B cell (primary cell): ENCODE data around the gene KCNAB3. TPM values are rescaled to one million over a fixed set of nuclear protein-coding genes. Genes with fewer than 3 reads are reported as not detected.

Source experiments
- ATAC-seq: fragments of 200-7000 bp; cut with Tn5 transposase; one replicate; pipeline ENCODE4 v1.10.0; 2021; ENCODE audit warnings: low read depth, mild to moderate bottlenecking, moderate number of reproducible peaks, moderate library complexity
- CTCF ChIA-PET: fragments of 350-600 bp; sonication (Branson Sonifier 250); formaldehyde crosslinking; loops from one replicate; lab custom pipeline; 2021; ENCODE audit warnings: antibody characterized with exemption, inconsistent platforms; lab: Charles Lee
- POLR2A ChIA-PET: fragments of 350-600 bp; sonication (Branson Sonifier 250); formaldehyde crosslinking; loops from one replicate; lab custom pipeline; 2021; ENCODE audit warnings: antibody characterized with exemption; lab: Charles Lee
- DNase-seq: peaks from one replicate; pipeline ENCODE4 v3.0.0; 2013
- H2AFZ ChIP-seq: 2 replicates; pipeline ENCODE4 v1.6.1; 2012; ENCODE audit warnings: mild to moderate bottlenecking, low read depth, low read length; ENCODE audit not compliant: insufficient read depth, poor library complexity, severe bottlenecking
- H3K27ac ChIP-seq, 2 donors: 1 replicate in 1 of 2; 2 replicates in 1 of 2; pipeline ENCODE4 v1.5.1; 2012 to 2013; ENCODE audit warnings: low read length in 2 of 2, mild to moderate bottlenecking in 2 of 2, moderate library complexity in 1 of 2
- H3K27me3 ChIP-seq, 4 experiments: fragments of 200-600 bp in 1 of 4; sonication (generic) in 1 of 4; replicated peaks in 1 of 4; 1 replicate in 2 of 4; 2 replicates in 2 of 4; pipeline versions ENCODE4 v1.6.1 to v1.7.0; 2013 to 2016; ENCODE audit warnings: low read length in 3 of 4, mild to moderate bottlenecking in 2 of 4, mixed read lengths in 1 of 4, moderate library complexity in 1 of 4; ENCODE audit not compliant: insufficient read depth in 4 of 4, control insufficient read depth in 3 of 4; ENCODE audit errors: control extremely low read depth in 1 of 4
- H3K36me3 ChIP-seq, 2 experiments: replicated peaks in 1 of 2; 1 replicate in 1 of 2; 2 replicates in 1 of 2; pipeline versions ENCODE4 v1.6.1 to v1.7.1; 2013; ENCODE audit warnings: low read length in 1 of 2; ENCODE audit not compliant: insufficient read depth in 2 of 2, control insufficient read depth in 1 of 2; ENCODE audit errors: control extremely low read depth in 1 of 2, extremely low read depth in 1 of 2
- H3K4me1 ChIP-seq, 2 donors: fragments of 200-600 bp in 1 of 2; sonication (generic) in 1 of 2; 1 replicate in 1 of 2; 2 replicates in 1 of 2; pipeline versions ENCODE4 v1.5.1 to v1.6.1; 2013 to 2017; ENCODE audit warnings: low read length in 2 of 2; ENCODE audit not compliant: control insufficient read depth in 2 of 2, insufficient read depth in 2 of 2
- H3K4me2 ChIP-seq: replicated peaks from 2 replicates; pipeline ENCODE3; 2012; ENCODE audit warnings: mild to moderate bottlenecking, low read depth, low read length; ENCODE audit not compliant: poor library complexity, severe bottlenecking
- H3K4me3 ChIP-seq, 5 experiments: fragments of 200-600 bp in 1 of 5; sonication (generic) in 1 of 5; 1 replicate in 3 of 5; 2 replicates in 2 of 5; pipeline versions ENCODE4 v1.5.1 to v1.7.0; 2011 to 2016; ENCODE audit warnings: low read length in 4 of 5, mild to moderate bottlenecking in 4 of 5, low read depth in 2 of 5, control low read depth in 1 of 5, moderate library complexity in 1 of 5; ENCODE audit not compliant: insufficient read depth in 1 of 5; ENCODE audit errors: control extremely low read depth in 1 of 5, extremely low read depth in 1 of 5
- H3K79me2 ChIP-seq: fragments of 200-600 bp; sonication (generic); one replicate; pipeline ENCODE4 v1.6.0; 2016; ENCODE audit warnings: low read length; ENCODE audit not compliant: control insufficient read depth, insufficient read depth
- H3K9ac ChIP-seq: fragments of 200-600 bp; sonication (generic); 2 replicates; pipeline ENCODE4 v1.6.1; 2017; ENCODE audit warnings: mild to moderate bottlenecking, low read length, moderate library complexity
- H3K9me3 ChIP-seq, 3 donors: one replicate each; pipeline versions ENCODE4 v1.6.1 to v1.7.1; 2013; ENCODE audit warnings: low read length in 2 of 3; ENCODE audit not compliant: control insufficient read depth in 2 of 3, insufficient read depth in 1 of 3; ENCODE audit errors: control extremely low read depth in 1 of 3
- H4K20me1 ChIP-seq: 2 replicates; pipeline ENCODE4 v1.6.0; 2012; ENCODE audit warnings: mild to moderate bottlenecking, low read length; ENCODE audit not compliant: insufficient read depth, control insufficient read depth, poor library complexity, severe bottlenecking
- H3K27ac Mint-ChIP-seq: one replicate; pipeline ENCODE4 v1.8.0; 2021; ENCODE audit warnings: mixed read lengths
- H3K27me3 Mint-ChIP-seq: one replicate; pipeline ENCODE4 v1.8.0; 2021; ENCODE audit warnings: mixed read lengths
- H3K4me1 Mint-ChIP-seq: one replicate; pipeline ENCODE4 v1.8.0; 2021; ENCODE audit warnings: mixed read lengths
- H3K4me3 Mint-ChIP-seq: one replicate; pipeline ENCODE4 v1.8.0; 2021; ENCODE audit warnings: mixed read lengths
- H3K9me3 Mint-ChIP-seq: one replicate; pipeline ENCODE4 v1.8.0; 2022; ENCODE audit warnings: mixed read lengths; ENCODE audit not compliant: insufficient read depth
- CTCF ChIP-seq: fragments of 200-600 bp; IDR thresholded peaks from one replicate; pipeline ENCODE4 v1.8.0; 2022; ENCODE audit warnings: antibody characterized with exemption, mild to moderate bottlenecking
- EZH2 ChIP-seq: IDR thresholded peaks from 2 replicates; pipeline ENCODE4 v1.6.1; 2012; ENCODE audit warnings: borderline replicate concordance, low read depth, mild to moderate bottlenecking, moderate library complexity, low read length; ENCODE audit not compliant: insufficient read depth, poor library complexity, severe bottlenecking
- WGBS: methylation state at CpG from one replicate; pipeline ENCODE4 v1.1.5; 2013; ENCODE audit warnings: missing lambda C conversion rate; ENCODE audit not compliant: insufficient coverage; 5-methylcytosine and 5-hydroxymethylcytosine counted together
- intact Hi-C: fragments of 100-400 bp; cut with micrococcal nuclease; formaldehyde crosslinking; loops from one replicate; pipeline ENCODE4 v1.10.0; 2022
- polyA plus RNA-seq: library from polyadenylated mRNA; depleted of rRNA; stranded (reverse); fragments of >200 nt; gene quantifications from 2 replicates; pipeline ENCODE4 v1.2.3, GENCODE V29; 2012
- total RNA-seq, 2 donors: library from RNA; stranded (reverse); fragments of 120-200 nt in 1 of 2; gene quantifications; 1 replicate in 1 of 2; 2 replicates in 1 of 2; pipeline versions ENCODE4 v1.2.3 to v1.2.4, GENCODE V29; 2013 to 2022

KCNAB3 gene
- total and polyA plus RNA-seq, 2 donors (not counting 1 experiment from before 2014, with no cell fraction given): 11.4 to 16.3 TPM

DNA sequence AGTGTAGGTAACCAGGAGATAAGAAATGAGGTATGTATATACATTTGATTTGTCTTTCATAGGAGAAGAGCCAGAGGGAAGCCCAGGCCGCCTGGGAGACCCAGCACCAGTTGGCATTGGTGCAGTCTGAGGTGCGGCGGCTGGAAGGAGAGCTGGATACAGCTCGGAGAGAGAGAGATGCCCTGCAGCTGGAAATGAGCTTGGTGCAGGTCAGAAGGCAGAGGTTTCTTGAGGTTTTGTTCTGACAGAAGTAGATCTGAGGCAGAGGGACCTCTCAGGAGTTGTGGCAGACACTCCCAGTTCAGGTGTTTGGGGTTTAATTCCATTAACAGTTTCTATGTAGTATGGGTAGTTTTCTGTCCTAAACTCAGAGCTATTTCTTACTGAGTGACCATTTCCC, 10.4 kb upstream of the KCNAB3 start:
- TF ChIP-seq CTCF (no peak), EZH2 (no peak)
- no peak overlapping the region for H2AFZ ChIP-seq
- H3K27ac ChIP-seq: no peak overlapping the region
- Mint-ChIP-seq H3K4me1 (no peaks in the 10 kb centered on the region), H3K4me3 (no peak overlapping the region), H3K27ac (no peak overlapping the region), H3K9me3 (no peaks in the 10 kb centered on the region), H3K27me3 (no peaks in the 10 kb centered on the region)
- H4K20me1 ChIP-seq: no peaks in the 10 kb centered on the region
- no peak for DNase-seq
- intact Hi-C loops: no loop called here
- H3K4me1 ChIP-seq: peaks cover 0 to 4% of the 10 kb centered on the region in 2 donors
- no peaks in the 10 kb centered on the region for H3K27me3 ChIP-seq
- H3K36me3 ChIP-seq: peaks cover 13 to 49% of the 10 kb centered on the region in 2 experiments
- H3K9ac ChIP-seq: no peak overlapping the region
- ChIA-PET POLR2A (no interaction called here), CTCF (interaction anchor here (1.5 to 2.2 kb wide), 2 partner anchors 49 to 77 kb away, joined by 4 to 12 read pairs; no protein-coding TSS in a partner anchor)
- 100% methylated on average over 4 of the region's 4 CpGs for WGBS
- H3K9me3 ChIP-seq: no peaks in the 10 kb centered on the region
- no peak overlapping the region for H3K4me2 ChIP-seq
- no peak for ATAC-seq
- H3K4me3 ChIP-seq: no peak overlapping the region
- no peaks in the 10 kb centered on the region for H3K79me2 ChIP-seq

DNA sequence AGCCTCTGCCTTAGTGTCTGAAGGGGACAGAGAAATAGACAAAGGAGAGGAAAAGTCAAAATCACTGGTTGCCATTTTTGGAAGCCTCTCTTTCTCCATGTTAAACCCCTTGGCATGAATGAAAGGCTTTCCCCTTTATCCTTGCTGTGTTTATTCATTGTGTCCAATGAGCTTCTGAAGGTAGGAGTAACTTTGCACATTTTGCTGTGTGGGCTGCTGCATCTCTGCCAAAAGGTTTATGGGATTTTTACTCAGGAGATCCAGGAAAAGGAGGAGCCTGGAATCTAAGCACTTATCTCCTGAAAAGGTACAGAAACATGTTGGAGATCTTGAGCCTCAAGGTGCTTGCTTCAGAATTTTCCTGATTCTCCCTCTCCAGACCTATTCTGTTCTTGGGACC, 6.2 kb upstream of the KCNAB3 start:
- H3K9me3 ChIP-seq: no peaks in the 10 kb centered on the region
- no peak for DNase-seq
- Mint-ChIP-seq H3K27ac (no peak overlapping the region), H3K9me3 (no peaks in the 10 kb centered on the region), H3K4me1 (peaks cover 31% of the 10 kb centered on the region), H3K4me3 (no peak overlapping the region), H3K27me3 (no peaks in the 10 kb centered on the region)
- TF ChIP-seq CTCF: no peak
- TF ChIP-seq EZH2: no peak
- H3K9ac ChIP-seq: no peak overlapping the region
- H4K20me1 ChIP-seq: peaks cover 2% of the 10 kb centered on the region
- peaks cover 15 to 21% of the 10 kb centered on the region in 2 donors for H3K4me1 ChIP-seq
- no peak overlapping the region for H3K27ac ChIP-seq
- H3K4me3 ChIP-seq: no peak overlapping the region
- no peak overlapping the region for H2AFZ ChIP-seq
- H3K4me2 ChIP-seq: no peak overlapping the region
- POLR2A ChIA-PET: interaction anchor here (0.5 kb wide), 1 partner anchor 43 kb away, joined by 3 read pairs; no protein-coding TSS in a partner anchor
- peaks cover 13 to 29% of the 10 kb centered on the region in 2 experiments for H3K36me3 ChIP-seq
- ATAC-seq: no peak
- intact Hi-C loops: no loop called here
- CTCF ChIA-PET: interaction anchor here (0.6 to 6.6 kb wide), 4 partner anchors 10 to 796 kb away, joined by 3 to 48 read pairs (median 4); no protein-coding TSS in a partner anchor
- H3K79me2 ChIP-seq: peaks cover 33% of the 10 kb centered on the region
- H3K27me3 ChIP-seq: no peaks in the 10 kb centered on the region
